SH-SY5Y (cell line): Measurements from ENCODE around the gene PIGH.

Experiments
- GATA2 ChIP-seq: IDR thresholded peaks from 2 replicates; pipeline ENCODE4 v1.6.1; 2011; ENCODE audit warnings: mild to moderate bottlenecking, low read depth, low read length
- GATA3 ChIP-seq: IDR thresholded peaks from 2 replicates; pipeline ENCODE4 v1.6.1; 2011; ENCODE audit warnings: low read depth, mild to moderate bottlenecking, low read length, moderate library complexity

- TF ChIP-seq GATA2 (no peak), GATA3 (no peak)
Observed at GRCh38 chr14:67557118-67557517, 43.0 kb downstream of the PIGH start.
